ENCODE measurements around the gene DOCK1. TPM values are rescaled to one million over a fixed set of nuclear protein-coding genes. Genes with fewer than 3 reads are reported as not detected.

Gene DOCK1
- total RNA-seq, 1 experiment from 2014 or later: 40.0 TPM

- DNase-seq (ENCODE audit: unreplicated experiment): no peak
- intact Hi-C loops (cut with micrococcal nuclease): no loop called here
- no peak overlapping the region for H3K27ac Mint-ChIP-seq (ENCODE audit: low read depth, unreplicated experiment)
- no peaks in the 10 kb centered on the region for H3K27me3 Mint-ChIP-seq (ENCODE audit: insufficient read depth, unreplicated experiment)
- H3K4me3 Mint-ChIP-seq (ENCODE audit: unreplicated experiment): no peak overlapping the region
- BruUV-seq (replicated peaks): no TSS peak
- no peaks in the 10 kb centered on the region for H3K36me3 Mint-ChIP-seq (ENCODE audit: insufficient read depth, unreplicated experiment)
- ChIA-PET POLR2A (interaction anchor here (1.1 kb wide), 1 partner anchor 146 kb away, joined by 3 read pairs; no protein-coding TSS in a partner anchor), CTCF (no interaction called here)
- no peaks in the 10 kb centered on the region for H3K9me3 Mint-ChIP-seq (ENCODE audit: unreplicated experiment)
- TF ChIP-seq, protein P1, sequence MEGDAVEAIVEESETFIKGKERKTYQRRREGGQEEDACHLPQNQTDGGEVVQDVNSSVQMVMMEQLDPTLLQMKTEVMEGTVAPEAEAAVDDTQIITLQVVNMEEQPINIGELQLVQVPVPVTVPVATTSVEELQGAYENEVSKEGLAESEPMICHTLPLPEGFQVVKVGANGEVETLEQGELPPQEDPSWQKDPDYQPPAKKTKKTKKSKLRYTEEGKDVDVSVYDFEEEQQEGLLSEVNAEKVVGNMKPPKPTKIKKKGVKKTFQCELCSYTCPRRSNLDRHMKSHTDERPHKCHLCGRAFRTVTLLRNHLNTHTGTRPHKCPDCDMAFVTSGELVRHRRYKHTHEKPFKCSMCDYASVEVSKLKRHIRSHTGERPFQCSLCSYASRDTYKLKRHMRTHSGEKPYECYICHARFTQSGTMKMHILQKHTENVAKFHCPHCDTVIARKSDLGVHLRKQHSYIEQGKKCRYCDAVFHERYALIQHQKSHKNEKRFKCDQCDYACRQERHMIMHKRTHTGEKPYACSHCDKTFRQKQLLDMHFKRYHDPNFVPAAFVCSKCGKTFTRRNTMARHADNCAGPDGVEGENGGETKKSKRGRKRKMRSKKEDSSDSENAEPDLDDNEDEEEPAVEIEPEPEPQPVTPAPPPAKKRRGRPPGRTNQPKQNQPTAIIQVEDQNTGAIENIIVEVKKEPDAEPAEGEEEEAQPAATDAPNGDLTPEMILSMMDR (IDR thresholded peaks at IDR 0.05; ENCODE audit: unreplicated experiment): no peak
- no peaks in the 10 kb centered on the region for H3K4me1 Mint-ChIP-seq (ENCODE audit: insufficient read depth, unreplicated experiment)
Measured at GRCh38 chr10:127310430-127310829, 405.2 kb downstream of the DOCK1 start.

- H3K4me3 Mint-ChIP-seq (ENCODE audit: unreplicated experiment): no peak overlapping the region
- POLR2A ChIA-PET: interaction anchor here (1.1 kb wide), 1 partner anchor 146 kb away, joined by 3 read pairs; no protein-coding TSS in a partner anchor
- CTCF ChIA-PET: no interaction called here
Measured at GRCh38 chr10:127310923-127311322, 405.7 kb downstream of the DOCK1 start.

GRCh38 chr10:127313996-127314700 lies 408.9 kb downstream of the DOCK1 start:
- Mint-ChIP-seq H3K9me3 (ENCODE audit: unreplicated experiment) (no peaks in the 10 kb centered on the region), H3K4me3 (ENCODE audit: unreplicated experiment) (no peak overlapping the region), H3K27me3 (ENCODE audit: insufficient read depth, unreplicated experiment) (no peaks in the 10 kb centered on the region), H3K36me3 (ENCODE audit: insufficient read depth, unreplicated experiment) (no peaks in the 10 kb centered on the region), H3K4me1 (ENCODE audit: insufficient read depth, unreplicated experiment) (no peaks in the 10 kb centered on the region), H3K27ac (ENCODE audit: low read depth, unreplicated experiment) (no peak overlapping the region)
- no TSS peak for BruUV-seq (replicated peaks)
- CTCF ChIA-PET: interaction anchor here (0.5 kb wide), 1 partner anchor 12 kb away, joined by 4 read pairs; no protein-coding TSS in a partner anchor
- POLR2A ChIA-PET: no interaction called here
- intact Hi-C loops (cut with micrococcal nuclease): no loop called here
- DNase-seq (ENCODE audit: unreplicated experiment): no peak
- TF ChIP-seq, protein P1 (IDR thresholded peaks at IDR 0.05; ENCODE audit: unreplicated experiment): no peak

More at GRCh38 chr10:127310923-127311322, 405.7 kb downstream of the DOCK1 start:
- intact Hi-C loops (cut with micrococcal nuclease): no loop called here
- H3K9me3 Mint-ChIP-seq (ENCODE audit: unreplicated experiment): no peaks in the 10 kb centered on the region
- no peak for DNase-seq (ENCODE audit: unreplicated experiment)
- no TSS peak for BruUV-seq (replicated peaks)
- no peaks in the 10 kb centered on the region for H3K36me3 Mint-ChIP-seq (ENCODE audit: insufficient read depth, unreplicated experiment)
- no peaks in the 10 kb centered on the region for H3K4me1 Mint-ChIP-seq (ENCODE audit: insufficient read depth, unreplicated experiment)
- TF ChIP-seq, protein P1 (IDR thresholded peaks at IDR 0.05; ENCODE audit: unreplicated experiment): no peak
- H3K27me3 Mint-ChIP-seq (ENCODE audit: insufficient read depth, unreplicated experiment): no peaks in the 10 kb centered on the region
- no peak overlapping the region for H3K27ac Mint-ChIP-seq (ENCODE audit: low read depth, unreplicated experiment)

DNA sequence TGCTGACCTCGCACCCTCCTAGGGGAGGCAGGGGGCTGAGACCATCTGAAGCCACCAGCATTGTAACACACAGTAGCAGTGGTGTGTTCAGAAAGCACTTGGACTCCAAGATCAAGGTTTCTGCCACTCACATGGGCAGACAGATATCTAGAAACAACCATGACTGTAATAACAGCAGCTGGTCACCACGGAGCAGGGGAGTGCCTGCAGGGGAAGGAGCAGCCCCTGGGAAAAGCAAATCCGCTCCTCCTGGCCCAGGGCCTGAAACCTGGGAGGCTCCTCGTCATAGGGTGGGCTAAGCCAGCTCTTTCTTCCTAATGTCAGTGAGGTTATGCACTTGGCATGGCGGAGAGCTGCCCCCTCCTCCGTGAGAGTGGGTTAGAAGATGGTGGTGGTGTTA lies 409.6 kb downstream of the DOCK1 start:
- ChIA-PET CTCF (interaction anchor here (0.5 kb wide), 1 partner anchor 13 kb away, joined by 4 read pairs; no protein-coding TSS in a partner anchor), POLR2A (no interaction called here)
- H3K9me3 Mint-ChIP-seq (ENCODE audit: unreplicated experiment): no peaks in the 10 kb centered on the region
- no TSS peak for BruUV-seq (replicated peaks)
- DNase-seq (ENCODE audit: unreplicated experiment): no peak
- intact Hi-C loops (cut with micrococcal nuclease): no loop called here
- H3K27ac Mint-ChIP-seq (ENCODE audit: low read depth, unreplicated experiment): no peak overlapping the region
- no peaks in the 10 kb centered on the region for H3K36me3 Mint-ChIP-seq (ENCODE audit: insufficient read depth, unreplicated experiment)
- H3K4me3 Mint-ChIP-seq (ENCODE audit: unreplicated experiment): no peak overlapping the region
- TF ChIP-seq, protein P1 (IDR thresholded peaks at IDR 0.05; ENCODE audit: unreplicated experiment): no peak
- no peaks in the 10 kb centered on the region for H3K27me3 Mint-ChIP-seq (ENCODE audit: insufficient read depth, unreplicated experiment)
- H3K4me1 Mint-ChIP-seq (ENCODE audit: insufficient read depth, unreplicated experiment): no peaks in the 10 kb centered on the region
